GM04504 (cell line): ENCODE data around the gene DYNLL1.
"Not testable (repeated sequence)": the region's sequence is repeated elsewhere in the genome, so short reads cannot be mapped to it uniquely, and the experiment has no call there.

Source experiments
- DNase-seq: peaks from one replicate; pipeline ENCODE4 v3.0.0-alpha.2; 2012; ENCODE audit warnings: low read depth

DYNLL1 gene

DNA sequence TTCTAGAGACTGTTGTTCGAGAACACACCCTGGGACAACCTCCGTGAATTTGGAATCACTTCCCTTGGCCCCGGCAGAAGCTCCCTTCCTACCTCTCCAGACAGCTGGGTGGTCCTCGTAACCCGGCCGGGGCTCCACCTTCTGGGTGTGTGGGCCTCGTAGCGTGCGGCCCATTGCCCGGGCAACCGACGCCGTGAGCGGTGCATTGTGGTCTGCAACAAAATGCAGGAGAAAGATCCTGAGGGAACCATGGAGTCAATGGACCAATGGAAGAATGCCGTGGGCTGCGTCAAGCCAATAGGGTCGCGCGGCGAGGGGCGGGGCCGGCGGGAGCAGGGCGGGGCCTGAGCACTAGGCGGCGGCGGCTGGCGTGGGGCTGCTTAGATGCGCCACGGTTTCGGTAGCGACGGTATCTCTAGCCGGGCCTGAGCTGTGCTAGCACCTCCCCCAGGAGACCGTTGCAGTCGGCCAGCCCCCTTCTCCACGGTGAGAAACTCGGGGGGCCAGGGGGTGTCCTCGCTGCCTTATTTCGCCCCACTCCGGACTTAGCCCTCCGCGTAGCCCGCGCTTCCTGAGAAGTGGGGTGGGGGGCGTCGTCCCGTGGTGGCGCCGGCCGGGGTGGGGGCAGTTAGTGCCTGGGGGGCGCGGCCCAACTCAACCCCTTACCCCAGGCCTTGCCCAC, at the start of gene DYNLL1:
Gene DYNLL1, plus strand, starts transcription at position 383 of the 682 bp plus-strand sequence. CDS start 309 bp downstream, outside the sequence.
- peak; percentile 88 for DNase-seq

DNA sequence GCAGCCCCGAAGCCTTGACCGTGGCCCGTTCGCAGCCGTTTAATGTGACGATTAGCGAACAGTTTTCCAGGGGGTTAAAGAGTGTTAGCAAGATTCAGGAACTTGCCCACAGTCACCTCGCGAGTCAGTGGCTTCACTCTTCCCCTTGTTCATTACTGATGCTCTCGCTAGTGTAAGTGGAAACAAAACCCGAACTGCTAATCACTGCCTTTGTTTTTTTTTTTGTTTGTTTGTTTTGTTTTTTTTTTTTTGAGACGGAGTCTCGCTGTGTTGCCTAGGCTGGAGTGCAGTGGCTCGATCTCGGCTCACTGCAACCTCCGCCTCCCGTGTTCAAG, 49.1 kb upstream of the DYNLL1 start:
- not testable (repeated sequence) for DNase-seq

DNA sequence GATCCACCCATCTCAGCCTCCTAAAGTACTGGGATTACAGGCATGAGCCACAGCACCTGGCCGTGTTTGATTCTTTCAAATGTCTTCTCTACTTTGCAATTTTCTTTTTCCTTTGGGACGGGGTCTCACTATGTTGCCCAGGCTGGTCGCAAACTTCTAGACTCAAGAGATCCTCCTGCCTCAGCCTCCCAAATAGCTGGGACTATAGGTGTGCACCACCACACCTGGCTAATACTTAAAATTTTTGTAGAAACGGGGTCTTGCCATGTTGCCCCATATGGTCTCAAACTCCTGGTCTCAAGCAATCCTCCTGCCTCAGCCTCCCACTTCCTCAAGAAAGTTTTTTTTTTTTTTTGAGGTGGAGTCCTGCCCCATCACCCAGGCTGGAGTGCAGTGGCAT, 47.9 kb upstream of the DYNLL1 start:
- no peak for DNase-seq

DNA sequence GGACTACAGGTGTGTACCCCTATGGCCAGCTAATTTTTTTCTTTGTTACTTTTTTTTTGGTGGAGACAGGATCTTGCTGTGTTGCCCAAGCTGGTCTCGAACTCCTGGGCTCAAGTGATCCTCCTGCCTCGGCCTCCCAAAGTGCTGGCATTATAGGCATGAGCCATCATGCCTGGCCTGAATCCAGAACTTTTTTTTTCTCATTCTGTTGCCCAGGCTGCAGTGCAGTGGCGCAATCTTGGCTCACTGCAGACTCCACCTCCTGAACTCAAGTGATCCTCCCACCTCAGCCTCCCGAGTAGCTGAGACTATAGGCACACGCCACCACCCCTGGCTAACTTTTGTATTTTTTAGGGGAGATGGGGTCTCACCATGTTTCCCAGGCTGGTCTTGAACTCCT, 43.4 kb upstream of the DYNLL1 start:
- not testable (repeated sequence) for DNase-seq

DNA sequence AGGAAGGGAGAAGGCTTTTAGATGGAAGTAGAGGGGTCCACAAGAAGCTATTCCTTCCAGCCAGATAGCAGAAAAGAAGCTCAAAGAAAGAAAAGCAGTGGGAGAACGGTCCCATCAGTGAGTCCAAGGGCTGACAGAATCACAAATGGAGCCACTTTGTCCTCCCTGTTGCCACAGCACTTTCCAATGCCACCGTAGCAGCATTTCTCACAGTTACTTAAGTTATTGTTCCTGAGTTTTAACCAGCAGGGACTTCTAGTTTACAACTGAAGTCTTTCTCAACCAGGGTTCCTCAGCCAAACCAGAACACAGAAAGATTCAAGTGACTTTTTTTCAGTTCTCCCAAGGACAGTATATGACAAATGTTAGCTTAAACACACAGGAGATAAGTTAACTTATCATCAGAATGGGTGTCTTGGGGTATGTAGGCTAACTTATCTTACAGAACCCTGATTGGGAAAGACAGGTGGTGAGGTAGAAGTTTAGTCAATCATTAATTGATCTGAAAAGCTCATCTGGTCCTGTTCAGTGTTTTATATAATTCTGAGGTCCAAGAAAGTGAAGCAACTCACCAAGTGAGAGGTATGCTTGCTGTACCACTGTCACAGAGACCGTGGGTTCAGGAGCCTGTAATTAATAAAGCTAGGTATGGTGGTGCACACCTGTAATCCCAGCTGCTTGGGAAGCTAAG, 42.7 kb upstream of the DYNLL1 start:
- no peak for DNase-seq

DNA sequence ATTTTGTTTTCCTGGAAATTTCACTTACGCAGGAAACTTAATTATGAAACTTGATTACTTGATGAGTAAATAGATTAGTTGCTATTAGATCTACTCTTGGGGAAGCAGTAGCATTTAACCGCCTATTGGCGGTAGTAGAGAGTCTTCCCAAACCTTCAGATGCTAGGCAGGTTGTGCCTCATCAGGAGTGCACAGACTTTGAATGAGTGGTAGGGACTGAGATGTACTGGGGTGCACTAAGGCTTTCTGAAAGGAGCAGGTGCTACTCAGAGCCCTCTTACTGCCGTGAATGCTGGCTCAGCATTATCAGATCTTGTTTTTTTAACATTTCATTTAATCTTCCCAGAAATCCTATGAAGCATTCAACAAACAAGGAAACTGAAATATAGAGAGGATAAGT, 41.9 kb upstream of the DYNLL1 start:
- no peak for DNase-seq

DNA sequence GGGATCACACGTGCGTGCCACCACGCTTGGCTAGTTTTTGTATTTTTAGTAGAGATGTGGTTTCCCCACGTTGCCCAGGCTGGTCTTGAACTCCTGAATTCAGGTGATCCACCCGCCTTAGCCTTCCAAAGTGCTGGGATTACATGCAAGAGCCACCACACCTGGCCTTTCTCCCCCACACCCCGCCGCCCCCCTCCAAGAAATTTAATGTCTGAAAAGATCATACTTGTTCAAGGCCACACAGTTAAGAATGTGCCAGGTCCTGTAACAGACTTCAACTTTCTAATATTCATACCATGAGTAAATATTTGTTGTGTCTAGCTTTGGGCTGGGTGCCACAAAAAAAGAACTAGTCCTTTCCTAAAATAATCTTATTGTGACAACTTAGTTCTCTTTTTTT, 40.6 kb upstream of the DYNLL1 start:
- DNase-seq: no peak

DNA sequence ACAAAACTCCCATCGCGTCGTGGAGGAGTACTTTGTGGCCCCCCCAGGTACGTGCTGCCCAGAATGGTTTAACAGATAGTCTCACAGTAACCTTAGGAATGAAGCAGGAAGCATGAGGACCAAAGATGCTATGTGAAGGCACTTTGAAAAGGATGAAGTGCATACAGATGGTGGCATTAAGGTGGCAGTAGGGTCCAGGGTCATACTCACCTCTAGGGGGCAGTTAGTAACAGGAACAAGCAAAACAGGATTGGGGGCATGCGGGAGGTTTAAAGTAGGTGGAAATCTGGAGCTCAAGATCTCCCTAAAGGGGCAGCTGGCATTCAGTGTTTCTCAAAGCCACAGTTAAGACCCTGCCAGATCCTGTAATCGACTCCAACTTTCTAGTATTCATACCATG, 38.8 kb upstream of the DYNLL1 start:
- DNase-seq: no peak

DNA sequence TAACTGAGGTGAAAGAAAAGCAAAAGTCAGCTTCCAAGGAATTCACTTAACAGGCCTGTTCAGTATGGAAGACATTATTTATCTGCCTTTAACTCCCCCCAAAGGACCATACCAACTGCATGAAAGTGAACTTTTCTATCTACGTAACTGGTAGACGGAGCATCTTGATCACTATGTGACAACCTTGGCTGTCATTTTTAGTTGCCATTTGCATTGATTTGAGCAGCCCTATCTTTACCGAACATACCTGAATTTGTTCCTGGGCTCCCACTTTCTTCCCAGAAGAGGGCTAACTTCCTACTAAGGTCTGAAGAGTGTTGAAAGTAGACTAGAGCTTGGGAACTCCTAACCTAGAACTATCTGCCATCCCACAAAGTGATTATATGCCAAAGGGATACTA, 35.8 kb upstream of the DYNLL1 start:
- no peak for DNase-seq

DNA sequence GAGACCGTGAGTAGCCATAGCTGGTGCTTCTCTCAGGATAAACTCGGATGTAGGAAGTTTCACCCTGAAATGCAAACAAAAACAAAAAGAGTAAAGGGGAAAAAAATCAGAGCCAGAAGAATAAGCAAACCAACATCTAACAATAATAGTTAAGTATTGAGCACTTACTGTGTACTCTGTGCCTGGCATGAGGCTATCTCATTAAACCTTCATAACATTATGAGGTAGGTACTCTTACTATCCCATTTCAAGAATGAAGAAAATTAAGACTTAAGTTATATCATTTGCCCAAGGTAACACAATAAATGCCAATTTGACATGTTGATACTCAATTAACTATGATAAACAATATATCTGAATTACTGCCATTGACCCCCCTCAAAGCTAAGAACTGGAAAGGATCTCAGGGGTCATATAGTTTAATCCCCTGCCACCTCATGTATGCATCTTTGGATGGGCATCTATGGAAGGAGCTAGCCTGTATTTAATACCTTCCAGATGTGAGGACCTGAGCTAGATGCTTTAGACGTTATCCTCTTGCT, 33.7 kb upstream of the DYNLL1 start:
- no peak for DNase-seq

DNA sequence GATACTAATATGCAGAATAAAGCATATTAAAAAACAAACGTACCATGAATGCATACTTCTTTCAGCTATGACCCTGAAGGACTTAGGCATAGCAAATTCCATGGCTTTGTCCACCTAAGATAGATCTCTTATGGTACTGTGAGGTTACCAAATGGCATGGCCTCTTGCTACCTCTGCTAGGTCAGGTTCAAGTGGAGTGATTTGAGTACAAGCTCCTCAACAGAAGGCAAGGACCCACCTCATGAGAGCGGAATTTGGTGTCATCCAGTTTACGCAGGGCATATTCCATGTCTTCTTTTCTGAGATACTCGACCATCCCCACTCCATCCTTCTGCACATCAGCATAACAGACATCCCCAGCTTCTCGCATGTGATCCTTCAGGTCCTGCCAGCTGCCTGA, 32.2 kb upstream of the DYNLL1 start:
- DNase-seq: no peak

DNA sequence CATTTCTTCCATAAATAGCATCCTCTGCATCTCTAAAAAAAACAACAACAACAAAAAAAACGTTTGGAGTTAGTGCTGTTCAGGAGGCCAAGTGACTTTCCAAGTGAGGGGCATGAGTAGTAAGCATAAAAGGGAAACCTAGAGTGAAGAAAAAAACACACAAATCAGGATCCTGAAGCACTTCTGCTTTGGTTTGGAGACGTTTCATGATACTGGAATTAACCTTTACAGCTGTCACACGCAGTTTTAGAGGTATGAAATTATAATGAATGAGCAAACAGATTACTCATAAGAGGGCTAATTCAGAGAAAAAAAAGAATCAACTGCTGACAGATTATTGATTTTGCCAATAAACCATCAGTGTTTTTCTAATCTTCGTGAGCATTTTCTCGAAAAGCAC, 30.2 kb upstream of the DYNLL1 start:
- DNase-seq: no peak

DNA sequence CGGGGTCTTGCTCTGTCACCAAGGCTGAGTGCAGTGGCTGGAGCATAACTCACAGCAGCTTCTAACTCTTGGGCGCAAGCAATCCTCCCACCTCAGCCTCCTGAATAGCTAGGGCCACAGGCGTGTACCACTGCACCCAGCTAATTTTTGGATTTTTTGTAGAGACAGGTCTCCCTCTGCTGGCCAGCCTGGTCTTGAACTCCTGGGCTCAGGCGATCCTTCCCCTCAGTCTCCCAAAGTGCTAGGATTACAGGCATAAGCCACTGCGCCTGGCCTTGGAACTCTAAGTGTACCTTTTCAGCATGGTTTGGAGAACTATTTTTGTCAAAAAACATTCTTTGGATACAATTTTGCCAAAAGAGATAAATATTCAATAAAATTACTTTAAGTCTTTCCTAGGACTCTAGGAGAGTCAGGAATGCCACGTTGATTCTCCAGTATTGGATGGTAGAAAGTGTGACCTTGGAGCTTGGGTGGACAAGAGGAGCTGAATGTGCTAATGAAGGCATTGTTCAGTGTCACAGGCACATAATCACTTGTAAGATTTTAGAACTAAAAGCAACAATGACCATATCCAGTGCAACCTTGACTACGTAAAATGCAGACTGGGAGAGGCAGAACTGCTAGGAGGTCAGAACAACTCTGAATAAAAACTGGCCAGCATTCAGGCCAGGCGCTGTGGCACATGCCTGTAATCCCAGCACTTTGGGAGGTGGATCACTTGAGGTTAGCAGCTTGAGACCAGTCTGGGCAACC, 29.2 kb upstream of the DYNLL1 start:
- no peak for DNase-seq

DNA sequence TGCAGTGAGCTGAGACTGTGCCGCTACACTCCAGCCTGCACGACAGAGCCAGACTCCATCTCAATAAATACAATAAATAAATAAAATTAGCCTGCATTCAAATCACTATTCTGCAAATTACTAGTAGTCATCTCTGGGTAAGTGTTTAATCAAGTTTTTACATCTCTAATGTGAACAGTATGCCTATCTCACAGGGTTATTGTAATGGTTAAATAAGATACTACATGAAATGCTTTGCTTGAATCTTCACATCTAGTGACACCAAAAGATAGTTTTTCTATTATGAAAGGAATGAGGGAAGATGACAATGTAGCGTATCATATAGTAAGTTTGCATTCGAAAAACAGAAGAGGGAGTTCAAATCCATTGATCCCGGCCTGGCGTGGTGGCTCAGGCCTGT, 28.5 kb upstream of the DYNLL1 start:
- no peak for DNase-seq

DNA sequence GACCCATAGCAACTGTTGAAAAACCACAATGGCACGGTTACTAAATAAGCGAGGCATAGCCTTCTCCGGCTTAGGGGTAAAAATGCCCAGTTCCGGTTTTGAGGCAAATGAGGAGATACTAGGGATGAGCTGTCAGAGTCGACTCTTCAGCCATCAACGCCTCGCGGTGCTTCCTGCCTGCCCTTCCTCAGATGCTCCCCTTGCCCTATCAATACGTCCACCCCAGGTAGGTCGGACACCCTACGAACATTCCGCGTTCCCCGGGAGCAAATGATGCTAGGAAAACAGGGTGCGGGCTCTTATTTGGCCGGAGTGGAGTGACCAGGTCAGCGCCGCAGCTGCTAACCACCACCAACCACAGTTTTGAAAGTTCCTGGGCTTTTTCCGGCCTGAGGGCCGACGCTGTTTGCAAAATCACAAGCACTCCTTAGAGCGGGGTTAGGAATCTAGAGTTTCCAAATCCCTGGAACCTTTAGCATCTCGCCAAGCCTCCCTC, 27.5 kb upstream of the DYNLL1 start:
- DNase-seq: no peak

DNA sequence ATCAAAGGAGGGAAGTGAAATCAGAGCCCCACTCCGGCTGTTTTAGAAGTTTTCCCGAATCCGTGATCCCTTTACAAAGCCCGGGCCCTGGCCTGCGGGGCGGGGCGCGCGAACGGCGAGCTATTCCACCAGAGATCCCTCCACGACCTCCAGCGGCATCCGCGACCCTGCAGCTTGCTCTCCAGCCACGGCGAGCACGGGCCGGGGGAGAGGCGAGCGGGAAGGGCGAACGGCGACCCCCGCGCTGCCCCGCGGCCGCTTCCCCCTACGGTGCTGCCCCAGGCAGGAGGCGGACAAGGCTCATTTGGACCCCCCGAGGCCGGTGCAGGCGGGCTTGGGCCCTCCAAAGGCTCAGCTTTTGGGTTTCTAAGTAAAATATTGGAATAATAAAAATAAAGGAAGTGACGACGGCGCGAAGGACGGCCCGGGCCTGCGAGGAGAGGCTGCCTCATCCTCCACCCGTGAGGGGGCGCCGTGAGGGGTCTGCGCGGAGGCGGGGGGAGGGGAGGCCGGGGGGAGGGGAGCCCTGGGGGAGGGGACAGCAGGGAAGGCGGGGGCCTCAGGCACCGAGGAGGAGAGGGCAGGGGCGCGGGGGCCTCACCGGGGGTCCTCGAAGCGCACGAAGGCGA, 27.0 kb upstream of the DYNLL1 start:
- no peak for DNase-seq

DNA sequence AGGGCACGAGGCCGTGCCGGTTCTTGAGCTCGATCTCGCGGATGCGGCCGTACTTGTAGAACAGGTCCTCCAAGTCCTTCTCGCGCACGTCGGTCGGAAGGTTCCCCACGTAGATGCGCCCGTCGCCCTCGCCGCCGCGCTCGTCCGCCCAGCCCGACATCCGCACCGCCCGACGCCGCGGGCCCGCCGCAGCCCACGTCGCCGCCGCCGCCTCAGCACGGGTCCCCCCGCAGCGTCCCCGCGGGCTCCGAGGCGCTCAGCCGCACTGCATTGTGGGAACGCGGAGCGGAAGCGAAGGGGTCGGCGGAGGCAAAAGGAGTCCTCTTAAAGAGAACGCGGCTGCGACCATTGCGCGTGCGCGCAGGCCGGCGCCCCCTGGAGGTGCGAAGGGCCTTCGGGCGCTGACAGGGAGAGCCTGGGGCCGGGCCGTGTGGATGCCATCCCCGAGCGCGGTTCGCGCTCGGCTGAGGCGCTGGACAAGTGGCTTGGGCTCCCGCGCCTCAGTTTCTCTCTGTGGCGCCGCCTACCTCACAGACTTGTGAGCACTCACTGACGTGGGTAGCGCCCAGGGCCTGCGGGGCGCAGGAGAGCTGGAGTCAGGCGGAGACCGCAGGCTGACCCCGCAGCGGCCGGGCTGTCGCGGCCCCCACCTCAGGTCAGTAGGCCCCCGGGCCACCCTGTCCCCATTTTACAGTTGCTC, 26.3 kb upstream of the DYNLL1 start, which contains the start of gene SRSF9:
Gene SRSF9, minus strand, starts transcription at position 299 of the 700 bp plus-strand sequence. Its CDS starts 139 bp downstream, at position 160.
- DNase-seq: peak; percentile 92

DNA sequence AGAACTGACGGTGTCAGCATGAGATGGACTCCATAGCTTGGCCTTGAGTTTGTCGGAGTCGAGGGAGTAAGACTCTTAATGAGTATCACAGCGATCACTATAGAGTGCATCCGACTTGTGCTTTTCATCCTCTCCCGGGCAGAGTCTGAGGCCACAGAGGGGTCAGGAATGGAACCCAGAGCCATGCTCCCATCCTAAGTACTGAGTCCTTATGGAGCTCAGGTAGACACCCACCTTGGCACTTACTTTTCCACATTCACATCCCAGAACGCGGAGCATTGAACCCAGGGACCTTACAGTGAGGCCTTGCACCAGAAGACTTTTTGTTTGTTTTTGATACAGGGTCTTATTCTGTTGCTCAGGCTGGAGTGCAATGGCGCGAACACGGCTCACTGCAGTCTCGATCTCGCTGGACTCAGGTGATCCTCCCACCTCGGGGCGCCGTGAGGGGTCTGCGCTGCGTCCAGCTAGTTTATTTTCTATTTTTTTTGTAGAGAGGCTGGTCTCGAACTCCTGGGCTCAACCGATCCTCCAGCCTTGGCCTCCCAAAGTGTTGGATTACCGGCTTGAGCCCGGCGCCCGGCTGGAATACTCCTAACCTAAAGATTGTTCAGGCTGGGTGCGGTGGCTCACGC, 25.6 kb upstream of the DYNLL1 start:
- no peak for DNase-seq

DNA sequence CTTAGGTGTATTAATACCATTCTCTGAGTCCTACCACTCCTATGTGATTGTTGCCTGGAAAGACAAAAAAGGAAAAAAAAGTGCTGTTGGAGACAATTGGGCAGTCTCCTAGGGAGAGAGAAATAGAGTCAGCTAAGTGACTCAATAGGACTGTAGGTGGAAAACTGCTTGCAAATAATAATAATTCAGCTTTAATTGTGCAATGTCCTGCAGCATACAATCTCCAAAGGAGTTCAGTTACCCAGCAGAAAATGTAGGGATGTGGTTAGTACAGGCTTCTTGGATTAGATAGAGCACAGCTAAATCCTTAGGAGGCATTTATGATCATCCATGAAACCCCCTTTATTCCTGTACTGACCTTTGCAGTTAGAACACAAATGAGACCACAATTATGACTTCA, 23.4 kb upstream of the DYNLL1 start:
- no peak for DNase-seq

DNA sequence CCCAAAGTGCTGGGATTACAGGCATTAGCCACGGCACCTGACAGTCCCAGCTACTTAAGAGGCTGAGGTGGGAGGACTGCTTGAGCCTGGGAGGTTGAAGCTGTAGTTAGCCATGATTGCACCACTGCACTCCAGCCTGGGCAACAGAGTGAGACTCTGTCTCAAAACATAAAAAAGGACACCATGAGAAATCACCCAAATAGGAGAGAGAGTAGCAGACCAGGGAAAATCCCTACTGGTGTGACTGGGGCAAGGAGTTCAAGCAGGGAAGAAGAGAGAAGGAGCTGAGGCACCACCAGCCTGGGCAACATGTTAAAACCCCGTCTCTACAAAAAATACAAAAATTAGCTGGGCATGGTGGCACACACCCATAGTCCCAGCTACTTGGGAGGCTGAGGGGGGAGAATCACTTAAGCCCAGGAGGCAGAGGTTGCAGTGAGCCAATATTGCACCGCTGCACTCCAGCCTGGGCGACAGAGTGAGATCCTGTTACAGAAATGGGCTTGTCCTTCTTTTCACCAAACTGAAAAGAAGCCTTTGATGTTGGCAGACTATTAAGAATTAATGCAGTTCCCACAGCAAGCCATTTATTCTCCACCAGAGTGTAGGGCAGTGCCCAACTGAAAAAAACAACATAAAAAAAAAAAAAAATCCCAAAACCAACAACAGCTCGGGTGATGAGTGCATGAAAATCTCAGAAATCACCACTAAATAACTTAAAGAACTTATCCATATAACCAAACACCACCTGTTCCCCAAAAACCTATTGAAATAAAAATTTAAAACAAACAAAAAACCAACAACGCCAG, 21.9 kb upstream of the DYNLL1 start:
- DNase-seq: no peak
